ACHN (cell line): ENCODE data around the gene HDLBP.
"Not testable (repeated sequence)": the region's sequence is repeated elsewhere in the genome, so short reads cannot be mapped to it uniquely, and the experiment has no call there.

ENCODE experiments used
- DNase-seq: peaks from one replicate; pipeline ENCODE4 v3.0.0-alpha.2; 2015
- in situ Hi-C: cut with HindIII; loops from 2 replicates; pipeline ENCODE4 v1.10.0; 2017; ENCODE audit warnings: low sequenced_read_pairs, low pct_ligation_motif_present, low pct_unique_long_range_greater_than_20kb

HDLBP gene

GRCh38 chr2:241289053-241289452 lies 26.4 kb downstream of the HDLBP start:
- no peak for DNase-seq
- in situ Hi-C loops: no loop called here

- no peak for DNase-seq
- in situ Hi-C loops: no loop called here
Observed at GRCh38 chr2:241288324-241288888, 27.1 kb downstream of the HDLBP start.

DNA sequence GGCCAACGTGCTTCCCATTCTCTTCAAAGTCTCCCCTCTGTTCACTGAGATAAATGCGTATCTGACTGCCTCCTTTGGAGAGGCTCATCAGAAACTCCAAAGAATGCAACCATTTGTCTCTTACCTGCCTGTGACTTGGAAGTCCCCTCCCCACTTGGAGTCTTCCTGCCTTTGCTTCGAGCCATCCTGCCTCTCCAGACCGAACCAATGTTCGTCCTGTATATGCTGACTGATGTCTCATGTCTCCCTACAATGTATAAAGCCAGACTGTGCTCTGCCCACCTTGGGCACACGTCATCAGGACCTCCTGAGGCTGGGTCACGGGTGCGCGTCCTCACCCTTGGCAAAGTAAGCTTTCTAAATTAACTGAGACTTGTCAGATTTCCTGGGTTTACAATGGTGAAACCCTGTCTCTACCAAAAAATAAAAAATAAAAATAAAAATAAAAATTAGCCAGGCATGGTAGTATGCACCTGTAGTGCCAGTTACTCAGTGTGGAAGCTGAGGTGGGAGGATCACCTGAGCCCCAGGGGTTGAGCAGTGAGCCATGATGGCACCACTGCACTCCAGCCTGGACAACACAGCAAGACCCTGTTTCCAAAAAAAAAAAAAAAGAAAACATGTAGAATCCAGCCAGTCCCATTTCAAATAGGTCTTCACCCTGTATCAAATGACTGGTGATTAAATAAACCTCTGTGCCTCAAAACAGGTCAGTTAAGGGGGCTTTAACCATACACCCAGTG lies 29.0 kb downstream of the HDLBP start:
- in situ Hi-C loops: no loop called here
- no peak for DNase-seq

GRCh38 chr2:241285596-241285995 lies 29.9 kb downstream of the HDLBP start:
- in situ Hi-C loops: no loop called here
- DNase-seq: no peak

- in situ Hi-C loops: no loop called here
- no peak for DNase-seq
Observed at GRCh38 chr2:241282555-241282954, 32.9 kb downstream of the HDLBP start.

GRCh38 chr2:241280291-241280690 lies 35.2 kb downstream of the HDLBP start:
- DNase-seq: no peak
- in situ Hi-C loops: no loop called here

DNA sequence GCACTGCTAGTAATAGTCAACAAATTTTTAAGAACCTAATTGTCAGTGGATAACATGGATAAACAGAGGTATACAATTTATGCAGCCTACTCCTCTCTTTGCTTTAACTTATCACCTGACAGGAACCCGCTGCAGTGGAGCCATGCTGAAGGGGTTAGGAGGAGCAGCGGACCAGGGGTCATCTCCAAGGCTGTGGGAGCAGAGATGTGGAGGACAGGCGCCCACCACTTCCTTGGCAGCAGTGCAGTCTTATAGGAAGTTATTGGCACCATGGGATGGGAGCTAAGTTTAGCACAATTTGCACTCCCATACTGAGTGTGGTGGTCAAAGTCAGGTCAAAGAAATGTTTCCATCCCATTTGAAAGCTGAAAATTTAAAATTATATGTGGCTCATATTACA lies 35.6 kb downstream of the HDLBP start:
- in situ Hi-C loops: no loop called here
- no peak for DNase-seq

- in situ Hi-C loops: no loop called here
- no peak for DNase-seq
Observed at GRCh38 chr2:241279413-241279812, 36.1 kb downstream of the HDLBP start.

GRCh38 chr2:241278306-241278705 lies 37.2 kb downstream of the HDLBP start:
- DNase-seq, in situ Hi-C loops: not testable (repeated sequence)

GRCh38 chr2:241275910-241276309 lies 39.6 kb downstream of the HDLBP start:
- no peak for DNase-seq
- in situ Hi-C loops: no loop called here

DNA sequence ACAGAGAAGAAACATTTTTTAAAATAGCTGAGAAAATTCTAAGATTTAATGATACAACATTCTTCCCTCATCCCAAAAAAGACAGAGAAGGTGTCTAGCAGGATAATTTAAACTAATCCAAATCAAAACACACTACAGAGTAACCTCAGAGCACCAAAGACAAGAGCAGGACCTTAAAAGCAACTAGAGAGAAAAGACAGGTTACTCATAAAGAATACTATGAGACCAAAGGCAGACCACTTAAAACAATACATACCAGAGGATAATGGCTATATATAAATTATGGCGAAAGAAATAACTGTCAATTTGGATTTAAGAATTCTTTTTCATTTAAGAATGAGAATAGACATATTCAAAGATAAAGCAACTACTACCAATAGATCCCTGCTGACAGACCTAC lies 40.0 kb downstream of the HDLBP start:
- no peak for DNase-seq
- in situ Hi-C loops: no loop called here

GRCh38 chr2:241274127-241274526 lies 41.3 kb downstream of the HDLBP start:
- no peak for DNase-seq
- in situ Hi-C loops: no loop called here

DNA sequence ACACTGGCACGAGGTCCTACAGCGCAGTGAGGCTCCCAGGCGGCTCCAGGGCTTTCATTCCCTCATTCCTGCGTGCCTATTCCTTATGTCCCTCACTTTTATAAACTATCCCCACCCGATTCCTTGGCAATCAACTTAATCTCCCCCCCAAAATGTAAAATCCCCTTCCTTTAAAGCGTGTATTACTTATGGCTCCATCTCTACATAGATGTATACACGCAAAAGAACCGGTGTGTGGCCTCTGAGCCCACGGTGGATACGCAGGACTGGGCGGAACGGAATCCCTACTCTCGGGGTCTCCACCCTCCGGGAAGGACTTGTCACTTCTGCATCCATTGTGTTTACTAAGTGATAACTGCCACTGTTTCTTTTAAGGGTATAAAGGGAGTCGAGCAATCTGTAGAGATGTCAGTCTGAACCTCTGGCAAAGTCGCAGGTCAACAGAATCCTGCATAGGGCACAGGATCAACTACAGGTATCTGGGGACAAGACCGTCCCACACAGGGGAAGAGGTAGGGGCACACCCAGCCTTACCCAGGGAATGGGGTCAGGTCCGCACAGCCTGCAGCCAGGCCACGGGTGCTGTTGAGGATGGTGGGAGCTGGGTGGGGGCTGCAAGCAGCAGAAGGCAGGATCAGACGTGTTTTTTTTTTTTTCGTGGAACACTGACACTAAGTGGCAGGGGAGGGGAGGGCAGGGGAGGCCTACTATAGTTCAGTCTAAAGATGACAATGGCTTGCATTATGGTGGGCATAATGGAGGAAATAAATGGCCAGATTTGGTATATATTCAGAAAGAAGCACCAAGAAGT lies 42.1 kb downstream of the HDLBP start:
- DNase-seq: no peak

DNA sequence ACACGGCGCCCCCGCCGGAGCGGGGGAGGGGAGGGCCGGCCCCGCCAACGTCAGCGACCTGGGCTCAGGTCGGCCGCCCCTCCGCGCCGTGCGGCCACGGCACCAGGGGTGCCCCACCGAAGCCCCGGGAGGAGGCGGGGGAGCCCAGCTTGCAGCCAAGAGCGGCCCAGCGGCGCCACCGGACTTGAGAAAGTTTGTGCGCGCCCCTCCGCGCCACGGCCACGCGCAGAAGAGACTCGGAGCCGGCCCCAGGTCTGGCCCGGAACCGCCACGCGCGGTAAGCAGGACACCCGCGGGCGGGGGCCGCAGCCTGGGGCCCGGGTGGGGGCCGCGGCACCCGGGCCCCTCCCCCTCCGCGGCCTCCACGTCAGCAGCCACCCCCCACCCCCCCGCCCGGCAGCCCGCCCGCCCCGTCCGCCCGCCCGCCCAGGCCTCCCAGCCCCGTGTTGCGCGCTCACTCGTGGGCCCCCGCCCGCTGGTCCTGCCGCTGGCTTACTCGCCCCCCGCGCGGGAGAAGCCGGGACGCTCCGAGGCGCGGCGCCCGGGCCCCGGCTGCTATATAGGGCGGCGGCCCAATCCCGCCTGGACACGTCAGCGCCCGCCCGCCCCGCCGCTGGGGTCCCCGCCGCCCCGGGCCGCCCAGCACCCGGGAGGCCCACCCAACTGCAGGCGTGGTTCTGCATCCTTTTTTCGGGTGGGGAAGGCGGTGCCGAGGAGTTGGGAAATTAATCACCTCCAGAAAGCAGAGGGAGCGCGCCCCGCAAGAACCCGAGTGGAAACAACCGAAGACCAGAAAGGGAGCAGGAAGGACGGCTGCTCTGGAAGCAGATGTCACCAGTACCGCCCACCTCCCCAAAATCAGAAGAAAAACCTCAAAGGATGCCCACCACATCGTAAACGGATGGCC lies 42.9 kb downstream of the HDLBP start:
- in situ Hi-C loops: no loop called here
- peak; percentile 53 for DNase-seq

More for the DNA sequence above, 42.1 kb downstream of the HDLBP start:
- in situ Hi-C loops: no loop called here

DNA sequence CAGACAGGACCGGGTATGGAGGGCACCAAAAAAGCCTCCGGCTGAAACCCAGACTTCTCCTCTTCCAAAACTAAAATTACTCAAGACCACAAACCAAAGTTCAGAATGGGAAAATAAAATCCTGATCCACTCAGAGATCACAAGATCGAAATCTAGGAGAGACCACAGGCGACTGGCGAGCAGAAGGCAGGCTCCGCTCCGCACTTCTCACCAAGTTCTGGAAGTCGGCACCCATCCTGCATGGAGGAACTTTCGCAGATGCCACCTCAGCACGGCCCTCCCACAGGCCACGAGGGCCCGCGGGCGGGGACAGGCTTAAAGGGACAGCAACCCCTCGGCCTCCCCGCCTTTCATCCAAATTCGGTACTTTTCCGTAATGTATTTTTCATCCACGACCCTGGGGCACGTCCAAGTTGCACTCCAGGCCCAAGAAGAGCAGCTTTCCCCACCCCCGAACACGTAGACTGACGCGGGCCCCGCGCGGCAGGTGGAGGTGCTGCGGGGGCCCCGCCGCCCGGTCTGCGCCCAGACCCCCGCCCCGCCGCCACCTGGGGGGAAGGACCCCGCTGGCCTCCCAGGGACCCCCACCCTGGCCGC lies 43.7 kb downstream of the HDLBP start:
- DNase-seq: peak; percentile 86
- in situ Hi-C loops: no loop called here

GRCh38 chr2:241270531-241270930 lies 44.9 kb downstream of the HDLBP start:
- in situ Hi-C loops: no loop called here

GRCh38 chr2:241269707-241270520 lies 45.6 kb downstream of the HDLBP start:
- no peak for DNase-seq
- in situ Hi-C loops: no loop called here

More at GRCh38 chr2:241270531-241270930, 44.9 kb downstream of the HDLBP start:
- DNase-seq: no peak
